HTERT RPE-1 (cell line): Measurements from ENCODE around the gene MAP7D3.
"Not testable (repeated sequence)": the region's sequence is repeated elsewhere in the genome, so short reads cannot be mapped to it uniquely, and the experiment has no call there.

ENCODE experiments used
- in situ Hi-C: fragments of 300-500 bp; cut with MboI; formaldehyde crosslinking; loops from 4 replicates; pipeline ENCODE4 v1.14.3; 2020; ENCODE audit warnings: low sequenced_read_pairs

The MAP7D3 gene

DNA sequence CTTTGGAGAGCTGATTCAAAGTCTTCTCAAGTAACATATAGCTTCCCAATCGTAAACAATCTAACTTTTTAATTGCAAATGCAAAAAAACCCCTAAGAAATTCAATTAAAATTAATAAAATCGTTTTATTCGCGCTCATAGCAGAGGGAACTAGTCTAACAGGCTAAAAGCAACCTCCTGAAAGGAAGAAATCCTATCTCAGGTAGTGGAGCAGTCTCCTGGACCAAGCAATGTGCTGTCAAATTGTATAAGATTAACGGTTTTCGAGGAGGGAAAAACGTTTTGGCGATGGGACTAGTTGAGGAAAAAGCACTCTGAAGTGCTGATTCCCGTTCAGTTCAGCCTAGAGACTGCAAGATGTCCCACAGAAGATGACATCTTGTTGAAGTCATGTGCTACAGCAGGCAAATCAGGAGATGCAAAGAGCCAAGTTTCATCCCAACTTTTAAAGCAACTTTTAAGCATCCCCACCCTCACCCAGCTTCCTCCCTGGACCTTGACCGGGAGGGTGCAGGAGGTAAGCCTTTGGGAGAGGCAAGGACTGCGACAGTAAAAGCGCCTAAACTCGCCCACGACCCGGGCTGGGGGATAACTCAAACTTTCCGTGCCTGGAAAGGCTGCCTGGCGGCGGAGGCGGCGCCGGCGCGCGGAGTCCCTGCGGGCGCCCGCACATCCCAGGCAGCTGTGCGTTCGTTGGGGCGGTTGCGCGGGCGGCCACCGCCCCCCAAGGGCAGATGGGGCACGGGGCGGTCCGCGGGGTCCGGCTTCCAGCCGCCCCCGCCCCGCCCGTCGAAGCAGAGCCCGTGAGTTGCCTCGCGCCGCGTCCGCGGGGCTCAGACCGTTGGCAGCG is 784 bp downstream of the MAP7D3 start:
- in situ Hi-C loops = no loop called here

DNA sequence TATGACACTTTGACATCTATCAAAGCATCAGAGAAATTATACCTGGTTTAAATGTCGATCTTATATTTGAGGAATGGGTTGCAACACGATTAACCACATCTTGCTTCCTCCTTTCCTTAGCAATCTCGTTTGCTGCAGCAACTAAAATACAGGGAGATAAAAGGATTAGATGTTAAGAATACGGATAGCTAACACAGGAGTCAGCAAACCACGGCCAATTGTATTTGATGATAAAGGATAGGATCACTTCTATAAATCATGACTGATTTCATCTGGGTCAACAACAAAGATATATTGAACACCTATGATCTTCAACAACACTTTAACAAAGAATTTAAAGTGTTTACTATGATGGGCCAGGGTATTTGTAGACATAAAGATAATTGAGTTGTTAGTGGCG is 5.0 kb downstream of the MAP7D3 start:
- in situ Hi-C loops = no loop called here

GRCh38 chrX:136237849-136238248 is 13.4 kb downstream of the MAP7D3 start:
- in situ Hi-C loops = not testable (repeated sequence)

GRCh38 chrX:136237074-136237473 is 14.1 kb downstream of the MAP7D3 start:
- in situ Hi-C loops = no loop called here

DNA sequence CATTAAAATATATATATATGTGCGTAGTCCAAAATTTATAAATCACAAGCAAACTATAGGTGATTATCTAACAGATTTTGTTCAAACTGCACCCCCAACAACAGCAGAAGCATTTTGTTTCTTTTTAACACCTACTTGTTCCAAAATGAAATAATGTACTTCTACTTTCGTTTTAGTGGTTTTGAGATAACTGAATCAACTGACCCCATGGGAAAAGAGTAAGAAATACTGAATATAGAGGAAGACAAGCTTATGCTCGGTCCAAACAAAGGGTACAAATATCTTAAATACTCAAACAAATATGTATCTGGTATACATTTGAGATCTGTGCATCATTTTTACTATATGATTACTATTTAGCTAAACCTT is 22.4 kb downstream of the MAP7D3 start:
- in situ Hi-C loops = no loop called here

GRCh38 chrX:136227948-136228838 is 23.0 kb downstream of the MAP7D3 start:
- in situ Hi-C loops = no loop called here

- in situ Hi-C loops = no loop called here
Observed at GRCh38 chrX:136227074-136227473, 24.1 kb downstream of the MAP7D3 start.

- in situ Hi-C loops = no loop called here
Observed at GRCh38 chrX:136221851-136222513, 29.2 kb downstream of the MAP7D3 start.

DNA sequence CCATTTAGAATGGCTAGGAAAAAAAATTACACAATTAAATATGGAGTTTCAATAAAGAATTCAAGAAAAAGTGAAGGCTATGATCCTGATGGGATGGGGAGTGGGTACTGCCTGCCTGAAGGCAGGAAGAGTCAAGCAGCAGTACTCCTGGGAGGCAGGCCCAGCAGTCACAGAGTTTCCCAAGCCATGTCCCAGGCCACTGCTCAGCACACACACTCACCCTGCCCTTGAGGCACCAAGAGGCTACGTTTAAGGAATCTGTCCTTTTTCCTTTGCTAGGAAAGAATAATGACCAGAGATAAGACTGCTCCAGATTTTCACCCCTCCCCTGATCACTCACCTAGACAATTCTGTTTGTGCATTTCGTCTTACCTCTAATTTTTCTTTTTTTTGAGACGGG is 30.2 kb downstream of the MAP7D3 start:
- in situ Hi-C loops = no loop called here

DNA sequence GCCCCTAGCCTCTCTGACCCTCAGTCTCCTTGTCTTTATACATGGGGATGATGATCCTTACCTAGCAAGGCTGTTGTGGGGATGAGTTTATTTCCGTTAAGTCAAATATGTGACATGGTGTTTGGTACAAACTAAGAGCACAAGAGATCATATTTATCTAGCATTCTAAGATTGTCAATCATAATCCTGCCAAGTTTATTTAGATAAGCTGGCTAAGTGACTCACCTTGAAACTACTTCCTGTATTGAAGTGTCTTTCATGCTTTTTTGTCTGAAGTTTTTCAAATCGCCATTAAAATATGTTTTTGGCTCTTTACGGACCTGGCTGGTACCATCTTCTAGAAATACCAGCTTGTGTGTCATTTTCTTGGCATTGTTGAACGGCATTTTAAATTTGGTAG is 30.7 kb downstream of the MAP7D3 start:
- in situ Hi-C loops = no loop called here

- in situ Hi-C loops = no loop called here
Observed at GRCh38 chrX:136219893-136220292, 31.3 kb downstream of the MAP7D3 start.

DNA sequence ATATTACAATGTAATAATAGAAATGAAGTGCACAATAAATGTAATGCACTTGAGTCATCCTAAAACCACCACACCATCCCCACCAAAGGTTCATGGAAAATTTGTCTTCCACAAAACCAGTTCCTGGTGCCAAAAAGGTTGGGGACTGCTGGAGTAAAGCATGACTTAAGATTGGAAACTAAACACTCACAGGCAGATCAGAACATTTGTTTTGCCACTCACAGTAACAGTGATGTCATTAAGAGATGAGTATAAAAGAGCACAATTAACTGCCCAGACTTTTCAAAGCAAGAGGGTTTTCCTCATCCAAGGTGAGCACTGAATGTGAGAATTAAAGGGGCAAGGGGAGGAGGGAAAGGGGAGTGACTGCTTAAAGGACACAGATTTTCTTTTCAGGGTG is 35.6 kb downstream of the MAP7D3 start:
- in situ Hi-C loops = no loop called here

DNA sequence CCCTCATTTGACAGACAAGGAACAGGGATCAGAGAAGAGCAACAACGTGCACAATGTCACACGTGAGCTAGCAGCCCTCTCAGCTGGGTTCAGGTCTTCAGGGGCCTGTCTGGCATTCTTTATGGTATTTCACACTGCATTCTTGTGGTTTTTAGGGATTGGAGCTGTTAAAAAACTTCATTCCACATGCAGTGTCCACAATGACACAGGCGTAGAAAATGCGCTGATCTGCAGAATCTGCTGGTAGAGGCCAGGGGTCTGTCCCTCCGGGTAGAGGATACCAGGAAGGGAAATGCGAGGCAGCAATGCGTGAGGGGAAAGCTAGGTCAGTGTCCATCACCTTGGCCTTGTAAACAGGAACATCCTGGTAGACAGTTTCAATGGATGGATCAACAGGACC is 36.6 kb downstream of the MAP7D3 start:
- in situ Hi-C loops = no loop called here

DNA sequence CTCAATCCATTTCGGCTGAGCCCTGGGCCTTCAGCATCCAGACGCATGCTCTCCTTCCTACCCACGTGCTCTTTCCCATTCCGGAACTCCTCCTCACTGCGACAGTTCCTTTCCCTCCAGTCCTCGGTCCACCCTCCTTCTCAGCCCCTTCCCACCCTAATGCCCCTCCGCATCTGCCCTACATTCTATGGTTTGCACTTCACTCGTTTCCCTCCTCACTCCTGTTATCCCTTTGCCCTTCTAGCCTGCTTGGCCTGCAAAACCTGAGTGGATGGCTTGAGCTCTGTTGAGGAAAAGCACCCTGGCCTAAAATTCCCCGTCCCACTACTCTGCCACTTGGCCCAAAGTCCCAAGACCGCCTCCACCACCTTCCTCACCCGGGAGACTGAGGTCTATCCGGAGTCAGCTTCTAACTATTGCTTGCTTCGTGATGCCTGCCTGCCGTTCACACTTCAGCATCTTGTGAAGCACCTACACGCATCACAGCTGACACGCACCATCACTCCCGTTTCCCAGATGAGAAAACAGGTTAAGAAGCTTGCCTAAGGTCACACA is 38.6 kb downstream of the MAP7D3 start:
- in situ Hi-C loops = no loop called here

GRCh38 chrX:136211766-136212556 is 39.2 kb downstream of the MAP7D3 start:
- in situ Hi-C loops = no loop called here

- in situ Hi-C loops = no loop called here
Observed at GRCh38 chrX:136210806-136211205, 40.4 kb downstream of the MAP7D3 start.

GRCh38 chrX:136210243-136210642 is 41.0 kb downstream of the MAP7D3 start:
- in situ Hi-C loops = no loop called here

DNA sequence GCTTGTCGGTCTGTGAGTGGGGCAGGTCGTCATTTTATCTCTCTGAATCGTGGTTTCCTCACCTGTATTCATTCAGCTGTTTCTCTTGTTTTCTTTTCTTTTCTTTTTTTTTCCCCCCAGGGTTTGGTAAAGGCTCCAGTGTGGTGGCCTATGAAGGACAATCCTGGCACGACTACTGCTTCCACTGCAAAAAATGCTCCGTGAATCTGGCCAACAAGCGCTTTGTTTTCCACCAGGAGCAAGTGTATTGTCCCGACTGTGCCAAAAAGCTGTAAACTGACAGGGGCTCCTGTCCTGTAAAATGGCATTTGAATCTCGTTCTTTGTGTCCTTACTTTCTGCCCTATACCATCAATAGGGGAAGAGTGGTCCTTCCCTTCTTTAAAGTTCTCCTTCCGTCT is 41.4 kb downstream of the MAP7D3 start:
- in situ Hi-C loops = no loop called here

- in situ Hi-C loops = no loop called here
Observed at GRCh38 chrX:136209016-136209738, 42.0 kb downstream of the MAP7D3 start.

- in situ Hi-C loops = no loop called here
Observed at GRCh38 chrX:136207546-136207945, 43.7 kb downstream of the MAP7D3 start.
